LNCaP clone FGC (cell line): ENCODE measurements around the gene MT1HL1.

Experiments used
- DNase-seq: peaks from one replicate; pipeline ENCODE4 v3.0.0-alpha.2; 2011; ENCODE audit warnings: low read depth
- H3K4me3 ChIP-seq: 2 replicates; pipeline ENCODE4 v1.5.1; 2011; ENCODE audit warnings: mild to moderate bottlenecking, low read depth, low read length, control low read depth
- TF ChIP-seq, protein P1 (sequence below): IDR thresholded peaks from 2 replicates; pipeline ENCODE4 v1.5.1; 2012; ENCODE audit warnings: mild to moderate bottlenecking; ENCODE audit not compliant: control insufficient read depth, insufficient read depth; ENCODE audit errors: extremely low read depth

MT1HL1 gene

DNA sequence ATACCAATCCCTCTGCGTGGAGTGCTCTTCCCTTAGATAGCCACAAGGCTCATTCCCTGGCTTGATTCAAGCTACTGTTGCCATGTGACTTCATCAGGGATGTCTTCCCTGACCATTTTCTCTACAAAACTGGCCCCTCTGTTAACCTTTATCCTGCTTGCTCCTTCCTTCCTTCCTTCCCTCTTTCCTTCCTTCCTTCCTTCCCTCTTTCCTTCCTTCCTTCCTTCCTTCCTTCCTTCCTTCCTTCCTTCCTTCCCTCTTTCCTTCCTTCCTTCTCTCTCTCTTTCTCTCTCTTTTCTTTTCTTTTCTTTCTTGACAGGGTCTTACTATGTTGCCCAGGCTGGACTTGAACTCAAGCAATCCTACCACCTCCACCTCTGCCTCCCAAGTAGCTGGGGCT is 31.5 kb upstream of the MT1HL1 start:
- TF ChIP-seq, protein P1, sequence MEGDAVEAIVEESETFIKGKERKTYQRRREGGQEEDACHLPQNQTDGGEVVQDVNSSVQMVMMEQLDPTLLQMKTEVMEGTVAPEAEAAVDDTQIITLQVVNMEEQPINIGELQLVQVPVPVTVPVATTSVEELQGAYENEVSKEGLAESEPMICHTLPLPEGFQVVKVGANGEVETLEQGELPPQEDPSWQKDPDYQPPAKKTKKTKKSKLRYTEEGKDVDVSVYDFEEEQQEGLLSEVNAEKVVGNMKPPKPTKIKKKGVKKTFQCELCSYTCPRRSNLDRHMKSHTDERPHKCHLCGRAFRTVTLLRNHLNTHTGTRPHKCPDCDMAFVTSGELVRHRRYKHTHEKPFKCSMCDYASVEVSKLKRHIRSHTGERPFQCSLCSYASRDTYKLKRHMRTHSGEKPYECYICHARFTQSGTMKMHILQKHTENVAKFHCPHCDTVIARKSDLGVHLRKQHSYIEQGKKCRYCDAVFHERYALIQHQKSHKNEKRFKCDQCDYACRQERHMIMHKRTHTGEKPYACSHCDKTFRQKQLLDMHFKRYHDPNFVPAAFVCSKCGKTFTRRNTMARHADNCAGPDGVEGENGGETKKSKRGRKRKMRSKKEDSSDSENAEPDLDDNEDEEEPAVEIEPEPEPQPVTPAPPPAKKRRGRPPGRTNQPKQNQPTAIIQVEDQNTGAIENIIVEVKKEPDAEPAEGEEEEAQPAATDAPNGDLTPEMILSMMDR: no peak
- DNase-seq: no peak
- no peak overlapping the region for H3K4me3 ChIP-seq

DNA sequence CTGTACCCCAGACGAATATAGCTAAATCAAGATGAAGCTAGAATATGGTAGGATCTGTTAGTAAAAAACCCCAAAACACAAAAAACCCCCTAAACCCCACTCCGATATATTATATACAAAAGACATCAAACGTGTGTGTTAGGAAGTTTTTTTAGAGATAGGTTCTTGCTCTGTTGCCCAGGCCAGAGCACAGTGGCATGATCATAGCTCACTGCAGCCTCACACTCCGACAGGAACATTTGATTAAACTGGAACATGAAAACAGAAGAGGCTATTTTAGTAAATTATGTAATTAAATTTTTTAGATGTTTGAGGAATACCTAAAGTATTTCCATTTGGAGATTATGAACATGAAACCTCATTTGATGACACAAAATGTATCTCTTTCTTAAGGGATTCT is 29.6 kb upstream of the MT1HL1 start:
- no peak overlapping the region for H3K4me3 ChIP-seq
- TF ChIP-seq, protein P1: no peak
- no peak for DNase-seq

DNA sequence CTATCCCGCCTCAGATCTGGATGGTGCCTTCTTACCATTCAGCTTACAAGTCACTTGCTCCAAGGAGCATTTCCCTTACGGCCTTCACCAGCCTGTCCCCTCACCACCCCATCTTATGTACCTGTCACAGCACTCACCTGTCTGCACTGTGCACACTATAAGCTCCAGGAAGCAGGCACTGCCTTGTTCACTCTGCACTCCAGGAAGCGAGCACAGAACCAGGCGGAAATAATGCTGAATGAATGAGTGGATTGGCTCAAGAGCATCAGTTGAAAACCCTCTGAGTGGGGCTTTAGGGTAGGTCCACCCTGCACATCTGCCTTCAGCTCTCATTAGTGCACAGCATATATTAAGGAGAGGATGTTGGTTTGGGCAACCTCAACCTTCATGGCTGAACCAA is 28.8 kb upstream of the MT1HL1 start:
- TF ChIP-seq, protein P1: no peak
- DNase-seq: no peak
- H3K4me3 ChIP-seq: no peak overlapping the region

DNA sequence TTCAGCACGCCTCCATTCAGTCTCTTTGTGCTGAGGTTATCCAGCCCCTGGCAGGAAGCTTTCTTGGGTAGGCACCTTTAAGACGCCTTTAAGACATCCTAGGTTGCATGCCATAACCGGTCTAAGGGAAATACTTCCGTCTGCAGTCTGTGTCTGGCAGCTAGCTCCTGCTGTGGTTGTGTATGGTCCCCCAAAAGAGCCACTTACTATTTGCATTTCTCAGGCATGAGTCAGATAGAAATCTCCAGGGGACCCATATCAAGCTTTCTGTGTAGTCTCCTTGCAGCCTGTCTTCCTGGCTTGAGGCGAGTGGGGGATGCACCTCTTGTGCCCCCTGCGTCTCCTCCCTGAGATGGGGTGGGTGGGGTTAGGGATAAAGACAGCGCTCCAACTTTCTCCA is 27.8 kb upstream of the MT1HL1 start:
- TF ChIP-seq, protein P1: no peak
- H3K4me3 ChIP-seq: no peak overlapping the region
- DNase-seq: no peak

DNA sequence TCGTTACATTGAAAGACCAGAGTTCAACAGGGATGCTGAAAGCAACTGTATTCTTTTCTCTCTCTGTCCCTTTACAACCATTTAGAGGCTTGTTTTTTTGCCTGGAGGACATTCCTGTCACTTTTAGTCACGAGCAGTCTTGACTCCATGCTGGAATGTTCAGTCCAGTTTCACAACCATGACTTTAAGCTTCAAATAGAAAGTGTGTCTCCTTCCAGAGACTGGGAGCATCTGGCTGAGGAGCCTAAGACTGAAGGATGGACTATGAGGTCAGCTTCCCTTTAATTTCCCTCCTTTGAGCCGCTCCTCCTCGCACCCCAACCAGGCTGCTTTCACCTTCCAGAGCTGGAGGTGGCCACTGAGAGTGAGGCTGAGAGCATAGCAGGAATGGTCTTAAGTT is 27.2 kb upstream of the MT1HL1 start:
- TF ChIP-seq, protein P1: no peak
- DNase-seq: no peak
- no peak overlapping the region for H3K4me3 ChIP-seq

DNA sequence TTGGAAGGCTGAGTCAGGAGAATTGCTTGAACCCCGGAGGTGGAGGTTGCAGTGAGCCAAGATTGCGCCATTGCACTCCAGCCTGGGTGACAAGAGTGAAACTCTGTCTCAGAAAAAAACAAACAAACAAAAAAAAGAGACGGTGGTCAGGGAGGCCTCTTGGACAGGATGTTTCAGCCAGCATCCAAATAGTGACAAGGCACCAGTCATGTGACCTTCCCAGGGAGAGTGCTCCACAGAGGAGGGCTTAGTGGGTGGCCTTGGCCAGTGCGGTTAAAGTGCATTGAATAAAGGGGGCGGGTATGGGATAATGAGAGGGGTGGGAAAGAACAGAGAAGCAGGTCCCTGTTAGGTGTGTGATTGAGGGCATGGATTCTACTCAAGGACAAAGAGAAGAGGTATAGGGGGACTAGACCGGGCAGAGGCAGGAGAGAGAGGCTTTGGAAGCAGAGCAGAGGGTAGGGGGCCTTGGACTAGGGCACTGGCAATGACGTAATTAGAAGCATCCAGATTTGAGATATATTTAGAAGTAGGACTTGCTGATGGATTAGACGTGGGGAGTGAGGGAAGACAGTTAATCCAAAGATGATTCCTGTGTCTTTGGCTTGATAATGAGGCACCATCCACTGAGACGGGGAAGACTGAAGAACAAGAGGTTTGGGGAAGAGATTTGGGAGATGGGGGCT is 25.8 kb upstream of the MT1HL1 start:
- DNase-seq: no peak
- TF ChIP-seq, protein P1: no peak
- no peak overlapping the region for H3K4me3 ChIP-seq

DNA sequence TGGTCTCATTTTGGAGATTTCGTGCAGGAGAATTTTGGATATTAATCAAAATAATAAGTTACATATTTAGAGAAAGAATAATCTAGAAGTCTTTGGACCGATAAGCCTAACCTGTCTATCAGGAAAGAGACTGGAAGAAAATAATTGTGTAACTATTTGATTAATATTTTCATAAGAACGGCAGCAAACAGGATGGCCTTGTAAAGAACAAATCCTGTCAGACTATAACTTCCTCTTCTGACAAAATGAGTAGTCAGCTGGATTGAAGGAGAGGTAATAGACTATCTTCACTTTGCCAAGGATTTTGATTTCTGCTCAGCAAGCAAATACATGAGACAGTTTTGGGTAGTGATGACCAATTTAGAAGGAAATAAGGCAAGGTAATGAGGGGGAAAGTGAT is 25.0 kb upstream of the MT1HL1 start:
- peak; percentile 52 for DNase-seq
- TF ChIP-seq, protein P1: no peak

More for the DNA sequence above, 25.0 kb upstream of the MT1HL1 start:
- no peak overlapping the region for H3K4me3 ChIP-seq
